H1 (cell line): ENCODE data around the gene UQCC5. TPM values are rescaled to one million over a fixed set of nuclear protein-coding genes. Genes with fewer than 3 reads are reported as not detected.
A peak's percentile ranks its signal among the peaks of the same experiment; 100 is the strongest.

Experiments
- CTCF ChIA-PET: fragments of 300-600 bp; sonication (Branson Sonifier 250); formaldehyde crosslinking; loops from one replicate; lab custom pipeline; 2021; ENCODE audit not compliant: partially characterized antibody; lab: Charles Lee
- POLR2A ChIA-PET: fragments of 300-600 bp; sonication (Branson Sonifier 250); formaldehyde crosslinking; loops from one replicate; lab custom pipeline; 2021; ENCODE audit warnings: inconsistent platforms; ENCODE audit not compliant: partially characterized antibody; lab: Charles Lee
- DNase-seq, 2 experiments: peaks; one replicate each; pipeline versions ENCODE4 v3.0.0 to v3.0.0-alpha.2; 2010 to 2022; ENCODE audit warnings: low spot score in 2 of 2, low read depth in 1 of 2, mixed read lengths in 1 of 2
- FAIRE-seq: peaks from 2 replicates; lab custom pipeline; 2011; peaks lifted over from hg19 to GRCh38; lab: Jason Lieb, UNC
- H2AFZ ChIP-seq: 2 replicates; pipeline ENCODE4 v1.8.1; 2012; ENCODE audit warnings: low read length, inconsistent platforms
- H2AK5ac ChIP-seq: 2 replicates; pipeline ENCODE4 v1.6.1; 2013; ENCODE audit warnings: low read depth, low read length
- H2BK120ac ChIP-seq: replicated peaks from 2 replicates; pipeline ENCODE3; 2013; ENCODE audit warnings: low read depth, low read length, inconsistent platforms
- H2BK12ac ChIP-seq: 2 replicates; pipeline ENCODE4 v1.6.1; 2013; ENCODE audit warnings: low read depth, low read length
- H2BK15ac ChIP-seq: 2 replicates; pipeline ENCODE4 v1.6.1; 2013; ENCODE audit warnings: low read length
- H2BK20ac ChIP-seq: 2 replicates; pipeline ENCODE4 v1.6.1; 2013; ENCODE audit warnings: low read length
- H2BK5ac ChIP-seq: 2 replicates; pipeline ENCODE4 v1.6.1; 2013; ENCODE audit warnings: low read depth, low read length
- H3K14ac ChIP-seq: 2 replicates; pipeline ENCODE4 v1.6.1; 2013; ENCODE audit warnings: inconsistent platforms; ENCODE audit not compliant: insufficient read length
- H3K18ac ChIP-seq: 2 replicates; pipeline ENCODE4 v1.6.1; 2013; ENCODE audit warnings: low read length; ENCODE audit errors: extremely low read depth
- H3K23ac ChIP-seq: 2 replicates; pipeline ENCODE4 v1.6.1; 2013; ENCODE audit warnings: inconsistent platforms; ENCODE audit not compliant: insufficient read length
- H3K23me2 ChIP-seq: 2 replicates; pipeline ENCODE4 v1.6.1; 2013; ENCODE audit warnings: low read depth, low read length
- H3K27ac ChIP-seq: 2 replicates; pipeline ENCODE4 v1.6.1; 2011; ENCODE audit warnings: low read depth, low read length, inconsistent platforms
- H3K27me3 ChIP-seq, 4 experiments: replicated peaks in 1 of 4; 1 replicate in 1 of 4; 2 replicates in 3 of 4; pipeline versions ENCODE4 v1.6.1 to v1.8.1; 2011 to 2013; ENCODE audit warnings: low read length in 3 of 4, mild to moderate bottlenecking in 3 of 4, inconsistent platforms in 2 of 4, mixed read lengths in 2 of 4, moderate library complexity in 1 of 4; ENCODE audit not compliant: control insufficient read depth in 3 of 4, insufficient read depth in 3 of 4; ENCODE audit errors: extremely low read depth in 1 of 4
- H3K36me3 ChIP-seq, 4 experiments: 2 replicates each; pipeline versions ENCODE4 v1.6.1 to v1.8.1; 2011 to 2013; ENCODE audit warnings: mild to moderate bottlenecking in 4 of 4, low read length in 3 of 4, moderate library complexity in 2 of 4, control low read depth in 1 of 4, inconsistent platforms in 1 of 4; ENCODE audit not compliant: insufficient read depth in 4 of 4, control insufficient read depth in 2 of 4
- H3K4ac ChIP-seq: replicated peaks from 2 replicates; pipeline ENCODE3; 2013; ENCODE audit warnings: low read length, low read depth, mixed read lengths, inconsistent platforms; ENCODE audit not compliant: insufficient read length
- H3K4me1 ChIP-seq, 4 experiments: replicated peaks in 1 of 4; 1 replicate in 1 of 4; 2 replicates in 3 of 4; pipeline versions ENCODE4 v1.6.1 to v1.8.1; 2011 to 2013; ENCODE audit warnings: low read length in 3 of 4, inconsistent platforms in 2 of 4, mixed read lengths in 1 of 4; ENCODE audit not compliant: insufficient read depth in 4 of 4, control insufficient read depth in 3 of 4
- H3K4me2 ChIP-seq, 2 experiments: 2 replicates each; pipeline versions ENCODE4 v1.6.1 to v1.8.1; 2011 to 2013; ENCODE audit warnings: low read depth in 2 of 2, low read length in 2 of 2, control low read depth in 1 of 2, inconsistent platforms in 1 of 2, mild to moderate bottlenecking in 1 of 2; ENCODE audit not compliant: insufficient read depth in 1 of 2
- H3K4me3 ChIP-seq, 4 experiments: fragments of 200-600, 300-600 bp in 1 of 4; sonication (generic), shearing (Covaris generic), sonication (Bioruptor Twin) in 1 of 4; 2 replicates each; pipeline versions ENCODE4 v1.5.1 to v1.8.1; 2011 to 2016; ENCODE audit warnings: low read length in 4 of 4, low read depth in 3 of 4, control low read depth in 2 of 4, inconsistent platforms in 2 of 4, mild to moderate bottlenecking in 2 of 4, mixed read lengths in 1 of 4, moderate library complexity in 1 of 4; ENCODE audit not compliant: insufficient read depth in 2 of 4; ENCODE audit errors: extremely low read depth in 1 of 4
- H3K56ac ChIP-seq: replicated peaks from 2 replicates; pipeline ENCODE3; 2013; ENCODE audit warnings: low read depth, mild to moderate bottlenecking, mixed read lengths, low read length, inconsistent platforms; ENCODE audit not compliant: insufficient read length
- H3K79me1 ChIP-seq: 2 replicates; pipeline ENCODE4 v1.6.1; 2013; ENCODE audit warnings: low read depth, low read length, control low read depth
- H3K79me2 ChIP-seq, 2 experiments: 2 replicates each; pipeline versions ENCODE4 v1.6.1 to v1.8.1; 2012 to 2013; ENCODE audit warnings: low read length in 2 of 2, mild to moderate bottlenecking in 2 of 2, inconsistent platforms in 1 of 2; ENCODE audit not compliant: insufficient read depth in 2 of 2, control insufficient read depth in 1 of 2
- H3K9ac ChIP-seq, 4 experiments: replicated peaks in 1 of 4; 1 replicate in 1 of 4; 2 replicates in 3 of 4; pipeline versions ENCODE4 v1.6.1 to v1.8.1; 2011 to 2013; ENCODE audit warnings: low read depth in 3 of 4, low read length in 3 of 4, control low read depth in 2 of 4, mild to moderate bottlenecking in 2 of 4, moderate library complexity in 2 of 4, inconsistent platforms in 1 of 4; ENCODE audit errors: extremely low read depth in 1 of 4
- H3K9me3 ChIP-seq, 2 experiments: 2 replicates each; pipeline versions ENCODE4 v1.6.1 to v1.8.1; 2012 to 2013; ENCODE audit warnings: mild to moderate bottlenecking in 2 of 2, moderate library complexity in 2 of 2, control low read depth in 1 of 2, inconsistent platforms in 1 of 2, low read depth in 1 of 2, low read length in 1 of 2, mixed read lengths in 1 of 2; ENCODE audit not compliant: insufficient read depth in 2 of 2
- H4K20me1 ChIP-seq, 2 experiments: replicated peaks in 1 of 2; 2 replicates each; pipeline versions ENCODE3 to v1.8.1; 2011 to 2013; ENCODE audit warnings: inconsistent platforms in 2 of 2, low read length in 2 of 2, mild to moderate bottlenecking in 1 of 2; ENCODE audit not compliant: insufficient read depth in 2 of 2, control insufficient read depth in 1 of 2
- H4K5ac ChIP-seq: 2 replicates; pipeline ENCODE4 v1.6.1; 2013; ENCODE audit warnings: low read length, low read depth, mixed read lengths, inconsistent platforms; ENCODE audit not compliant: insufficient read length
- H4K8ac ChIP-seq: 2 replicates; pipeline ENCODE4 v1.8.0; 2013; ENCODE audit warnings: mild to moderate bottlenecking, moderate library complexity, low read length, inconsistent platforms; ENCODE audit not compliant: insufficient read depth; ENCODE audit errors: extremely low read depth
- H4K91ac ChIP-seq: replicated peaks from 2 replicates; pipeline ENCODE3; 2013; ENCODE audit warnings: low read length, mixed read lengths, inconsistent platforms; ENCODE audit not compliant: insufficient read length
- ASH2L ChIP-seq: fragments of 200-600, 300-600 bp; sonication (generic); IDR thresholded peaks from one replicate; pipeline ENCODE4 v1.7.1; 2017; ENCODE audit warnings: low read length
- ATF3 ChIP-seq: IDR thresholded peaks from 2 replicates; pipeline ENCODE4 v1.6.1; 2011; ENCODE audit warnings: low read depth, mild to moderate bottlenecking, low read length; ENCODE audit not compliant: insufficient read depth
- BCL11A ChIP-seq, 2 experiments: IDR thresholded peaks; one replicate each; pipeline ENCODE4 v1.6.1; 2011; ENCODE audit warnings: low read depth in 2 of 2, low read length in 2 of 2, mild to moderate bottlenecking in 2 of 2
- CTBP2 ChIP-seq: IDR thresholded peaks from 2 replicates; pipeline ENCODE4 v1.7.0; 2011; ENCODE audit warnings: borderline replicate concordance, mild to moderate bottlenecking, moderate library complexity, mixed read lengths, low read length; ENCODE audit not compliant: insufficient read depth, insufficient read length
- RXRA ChIP-seq: IDR thresholded peaks from 2 replicates; pipeline ENCODE4 v1.6.1; 2011; ENCODE audit warnings: low read depth, mild to moderate bottlenecking, low read length, moderate library complexity; ENCODE audit not compliant: insufficient read depth
- SP4 ChIP-seq: IDR thresholded peaks from 2 replicates; pipeline ENCODE4 v1.6.1; 2012; ENCODE audit warnings: low read length, inconsistent platforms
- TCF12 ChIP-seq: IDR thresholded peaks from 2 replicates; pipeline ENCODE4 v1.6.1; 2011; ENCODE audit warnings: low read depth, mild to moderate bottlenecking, low read length
- WGBS, 2 experiments: shearing (Covaris generic) in 1 of 2; methylation state at CpG; one replicate each; pipeline versions ENCODE4 v1.1.6 to v1.1.7; 2013 to 2015; ENCODE audit warnings: low lambda C conversion rate in 2 of 2, mixed read lengths in 2 of 2, inconsistent platforms in 1 of 2, low coverage in 1 of 2, missing lambda C conversion rate in 1 of 2; ENCODE audit not compliant: insufficient replicate concordance in 2 of 2, insufficient coverage in 1 of 2, insufficient read length in 1 of 2; ENCODE audit errors: extremely low coverage in 1 of 2, missing lambda C conversion rate in 1 of 2; 5-methylcytosine and 5-hydroxymethylcytosine counted together
- polyA plus RNA-seq, 7 experiments: library from polyadenylated mRNA; depleted of rRNA in 3 of 7; stranded (reverse) in 5 of 7; unstranded in 2 of 7; fragments of >200 nt in 5 of 7; fragments of 200-250 nt in 2 of 7; gene quantifications; 1 replicate in 5 of 7; 2 replicates in 1 of 7; 4 replicates in 1 of 7; pipeline versions ENCODE4 v1.2.1 to v1.2.3, GENCODE V29; 2011 to 2013; ENCODE audit warnings: missing spikeins in 2 of 7, mixed read lengths in 2 of 7
- total RNA-seq: library from RNA; stranded (reverse); fragmentation: NEBNext Ultra II Directional; extraction: Animal tissue kit (Norgen Biotek cat#: 25700); gene quantifications from 2 replicates; pipeline ENCODE4 v1.2.1, GENCODE V29; 2021

Gene UQCC5
- total and polyA plus RNA-seq, 2 of the 8 experiments (the other 6 are each of a cell fraction or from before 2014, with no cell fraction given) = 35.0 to 37.7 TPM

- ChIA-PET CTCF (interaction anchor here (0.8 to 3.6 kb wide), 7 partner anchors 14 to 48 kb away, joined by 3 to 11 read pairs (median 4); no protein-coding TSS in a partner anchor), POLR2A (interaction anchor here (1.1 to 1.7 kb wide), 3 partner anchors 10 to 51 kb away, joined by 3 to 5 read pairs (median 3); no protein-coding TSS in a partner anchor)
- H3K56ac ChIP-seq = no peak overlapping the region
- no peak overlapping the region for H2BK120ac ChIP-seq
- H3K79me1 ChIP-seq = no peaks in the 10 kb centered on the region
- H2AK5ac ChIP-seq = no peak overlapping the region
- DNase-seq (no peak), FAIRE-seq (no peak)
- H4K91ac ChIP-seq = no peak overlapping the region
- 88% methylated on average over 16 of the region's 16 CpGs; no CpG with 5 or more reads in 1 of the 2 experiments for WGBS, 2 experiments
- no peak overlapping the region for H3K14ac ChIP-seq
- no peak overlapping the region for H2BK15ac ChIP-seq
- no peak overlapping the region for H2BK5ac ChIP-seq
- peaks cover 0 to 7% of the 10 kb centered on the region in 2 experiments for H4K20me1 ChIP-seq
- no peak overlapping the region for H3K18ac ChIP-seq
- H3K27me3 ChIP-seq = no peaks in the 10 kb centered on the region; a peak in 2 of 7 replicates
- no peak overlapping the region for H3K4me2 ChIP-seq
- H3K79me2 ChIP-seq = no peaks in the 10 kb centered on the region
- peaks cover 0 to 6% (median under 1%) of the 10 kb centered on the region in 4 experiments; a peak in 3 of 7 replicates for H3K4me1 ChIP-seq
- no peak overlapping the region for H3K4me3 ChIP-seq
- H3K23me2 ChIP-seq = no peaks in the 10 kb centered on the region
- no peak overlapping the region for H3K4ac ChIP-seq
- H2BK12ac ChIP-seq = no peak overlapping the region
- no peak overlapping the region for H3K23ac ChIP-seq
- H2BK20ac ChIP-seq = no peak overlapping the region
- TF ChIP-seq RXRA (no peak), BCL11A (IDR thresholded peaks at IDR 0.05; ENCODE audit: low read depth in 2 of 2, low read length in 2 of 2) (no peak), ASH2L (no peak), SP4 (no peak), CTBP2 (no peak), TCF12 (no peak), ATF3 (no peak)
- H3K9me3 ChIP-seq = no peaks in the 10 kb centered on the region
- H3K9ac ChIP-seq = no peak overlapping the region
- H4K5ac ChIP-seq = no peak overlapping the region
- H3K36me3 ChIP-seq = peaks cover 4 to 15% (median 12%) of the 10 kb centered on the region in 4 experiments; a peak in 6 of 8 replicates
- H4K8ac ChIP-seq = peak overlapping the region; percentile 4; the same call in 1 of the 2 replicates
- no peak overlapping the region for H2AFZ ChIP-seq
- no peak overlapping the region for H3K27ac ChIP-seq
These were observed 40.4 kb upstream of the UQCC5 start for GRCh38 chr3:52495777-52496602.
